B cell (primary cell): ENCODE data around the gene FBLN2. TPM values are rescaled to one million over a fixed set of nuclear protein-coding genes. Genes with fewer than 3 reads are reported as not detected.

Source experiments
- ATAC-seq: fragments of 200-7000 bp; cut with Tn5 transposase; one replicate; pipeline ENCODE4 v1.10.0; 2021; ENCODE audit warnings: low read depth, mild to moderate bottlenecking, moderate number of reproducible peaks, moderate library complexity
- CTCF ChIA-PET: fragments of 350-600 bp; sonication (Branson Sonifier 250); formaldehyde crosslinking; loops from one replicate; lab custom pipeline; 2021; ENCODE audit warnings: antibody characterized with exemption, inconsistent platforms; lab: Charles Lee
- POLR2A ChIA-PET: fragments of 350-600 bp; sonication (Branson Sonifier 250); formaldehyde crosslinking; loops from one replicate; lab custom pipeline; 2021; ENCODE audit warnings: antibody characterized with exemption; lab: Charles Lee
- DNase-seq: peaks from one replicate; pipeline ENCODE4 v3.0.0; 2013
- H2AFZ ChIP-seq: 2 replicates; pipeline ENCODE4 v1.6.1; 2012; ENCODE audit warnings: mild to moderate bottlenecking, low read depth, low read length; ENCODE audit not compliant: insufficient read depth, poor library complexity, severe bottlenecking
- H3K27ac ChIP-seq, 2 donors: 1 replicate in 1 of 2; 2 replicates in 1 of 2; pipeline ENCODE4 v1.5.1; 2012 to 2013; ENCODE audit warnings: low read length in 2 of 2, mild to moderate bottlenecking in 2 of 2, moderate library complexity in 1 of 2
- H3K27me3 ChIP-seq, 4 experiments: fragments of 200-600 bp in 1 of 4; sonication (generic) in 1 of 4; replicated peaks in 1 of 4; 1 replicate in 2 of 4; 2 replicates in 2 of 4; pipeline versions ENCODE4 v1.6.1 to v1.7.0; 2013 to 2016; ENCODE audit warnings: low read length in 3 of 4, mild to moderate bottlenecking in 2 of 4, mixed read lengths in 1 of 4, moderate library complexity in 1 of 4; ENCODE audit not compliant: insufficient read depth in 4 of 4, control insufficient read depth in 3 of 4; ENCODE audit errors: control extremely low read depth in 1 of 4
- H3K36me3 ChIP-seq, 2 experiments: replicated peaks in 1 of 2; 1 replicate in 1 of 2; 2 replicates in 1 of 2; pipeline versions ENCODE4 v1.6.1 to v1.7.1; 2013; ENCODE audit warnings: low read length in 1 of 2; ENCODE audit not compliant: insufficient read depth in 2 of 2, control insufficient read depth in 1 of 2; ENCODE audit errors: control extremely low read depth in 1 of 2, extremely low read depth in 1 of 2
- H3K4me1 ChIP-seq, 2 donors: fragments of 200-600 bp in 1 of 2; sonication (generic) in 1 of 2; 1 replicate in 1 of 2; 2 replicates in 1 of 2; pipeline versions ENCODE4 v1.5.1 to v1.6.1; 2013 to 2017; ENCODE audit warnings: low read length in 2 of 2; ENCODE audit not compliant: control insufficient read depth in 2 of 2, insufficient read depth in 2 of 2
- H3K4me2 ChIP-seq: replicated peaks from 2 replicates; pipeline ENCODE3; 2012; ENCODE audit warnings: mild to moderate bottlenecking, low read depth, low read length; ENCODE audit not compliant: poor library complexity, severe bottlenecking
- H3K4me3 ChIP-seq, 5 experiments: fragments of 200-600 bp in 1 of 5; sonication (generic) in 1 of 5; 1 replicate in 3 of 5; 2 replicates in 2 of 5; pipeline versions ENCODE4 v1.5.1 to v1.7.0; 2011 to 2016; ENCODE audit warnings: low read length in 4 of 5, mild to moderate bottlenecking in 4 of 5, low read depth in 2 of 5, control low read depth in 1 of 5, moderate library complexity in 1 of 5; ENCODE audit not compliant: insufficient read depth in 1 of 5; ENCODE audit errors: control extremely low read depth in 1 of 5, extremely low read depth in 1 of 5
- H3K79me2 ChIP-seq: fragments of 200-600 bp; sonication (generic); one replicate; pipeline ENCODE4 v1.6.0; 2016; ENCODE audit warnings: low read length; ENCODE audit not compliant: control insufficient read depth, insufficient read depth
- H3K9ac ChIP-seq: fragments of 200-600 bp; sonication (generic); 2 replicates; pipeline ENCODE4 v1.6.1; 2017; ENCODE audit warnings: mild to moderate bottlenecking, low read length, moderate library complexity
- H3K9me3 ChIP-seq, 3 donors: one replicate each; pipeline versions ENCODE4 v1.6.1 to v1.7.1; 2013; ENCODE audit warnings: low read length in 2 of 3; ENCODE audit not compliant: control insufficient read depth in 2 of 3, insufficient read depth in 1 of 3; ENCODE audit errors: control extremely low read depth in 1 of 3
- H4K20me1 ChIP-seq: 2 replicates; pipeline ENCODE4 v1.6.0; 2012; ENCODE audit warnings: mild to moderate bottlenecking, low read length; ENCODE audit not compliant: insufficient read depth, control insufficient read depth, poor library complexity, severe bottlenecking
- H3K27ac Mint-ChIP-seq: one replicate; pipeline ENCODE4 v1.8.0; 2021; ENCODE audit warnings: mixed read lengths
- H3K27me3 Mint-ChIP-seq: one replicate; pipeline ENCODE4 v1.8.0; 2021; ENCODE audit warnings: mixed read lengths
- H3K4me1 Mint-ChIP-seq: one replicate; pipeline ENCODE4 v1.8.0; 2021; ENCODE audit warnings: mixed read lengths
- H3K4me3 Mint-ChIP-seq: one replicate; pipeline ENCODE4 v1.8.0; 2021; ENCODE audit warnings: mixed read lengths
- H3K9me3 Mint-ChIP-seq: one replicate; pipeline ENCODE4 v1.8.0; 2022; ENCODE audit warnings: mixed read lengths; ENCODE audit not compliant: insufficient read depth
- EZH2 ChIP-seq: IDR thresholded peaks from 2 replicates; pipeline ENCODE4 v1.6.1; 2012; ENCODE audit warnings: borderline replicate concordance, low read depth, mild to moderate bottlenecking, moderate library complexity, low read length; ENCODE audit not compliant: insufficient read depth, poor library complexity, severe bottlenecking
- WGBS: methylation state at CpG from one replicate; pipeline ENCODE4 v1.1.5; 2013; ENCODE audit warnings: missing lambda C conversion rate; ENCODE audit not compliant: insufficient coverage; 5-methylcytosine and 5-hydroxymethylcytosine counted together
- intact Hi-C: fragments of 100-400 bp; cut with micrococcal nuclease; formaldehyde crosslinking; loops from one replicate; pipeline ENCODE4 v1.10.0; 2022
- polyA plus RNA-seq: library from polyadenylated mRNA; depleted of rRNA; stranded (reverse); fragments of >200 nt; gene quantifications from 2 replicates; pipeline ENCODE4 v1.2.3, GENCODE V29; 2012
- total RNA-seq, 2 donors: library from RNA; stranded (reverse); fragments of 120-200 nt in 1 of 2; gene quantifications; 1 replicate in 1 of 2; 2 replicates in 1 of 2; pipeline versions ENCODE4 v1.2.3 to v1.2.4, GENCODE V29; 2013 to 2022
- TF ChIP-seq, protein P1 (sequence below): fragments of 200-600 bp; IDR thresholded peaks from one replicate; pipeline ENCODE4 v1.8.0; 2022; ENCODE audit warnings: antibody characterized with exemption, mild to moderate bottlenecking

FBLN2 gene
- total and polyA plus RNA-seq, 2 donors (not counting 1 experiment from before 2014, with no cell fraction given): 3.6 to 8.2 TPM

GRCh38 chr3:13666781-13667709 lies 118.1 kb downstream of the FBLN2 start:
- H3K9me3 Mint-ChIP-seq: no peaks in the 10 kb centered on the region
- no peaks in the 10 kb centered on the region for H3K79me2 ChIP-seq
- intact Hi-C loops: no loop called here
- no peak for DNase-seq
- no peaks in the 10 kb centered on the region for H3K4me1 ChIP-seq
- CTCF ChIA-PET: interaction anchor here (1.8 kb wide), 1 partner anchor 10 kb away, joined by 6 read pairs; no protein-coding TSS in a partner anchor
- POLR2A ChIA-PET: no interaction called here
- no peak overlapping the region for H3K4me3 Mint-ChIP-seq
- TF ChIP-seq, protein P1, sequence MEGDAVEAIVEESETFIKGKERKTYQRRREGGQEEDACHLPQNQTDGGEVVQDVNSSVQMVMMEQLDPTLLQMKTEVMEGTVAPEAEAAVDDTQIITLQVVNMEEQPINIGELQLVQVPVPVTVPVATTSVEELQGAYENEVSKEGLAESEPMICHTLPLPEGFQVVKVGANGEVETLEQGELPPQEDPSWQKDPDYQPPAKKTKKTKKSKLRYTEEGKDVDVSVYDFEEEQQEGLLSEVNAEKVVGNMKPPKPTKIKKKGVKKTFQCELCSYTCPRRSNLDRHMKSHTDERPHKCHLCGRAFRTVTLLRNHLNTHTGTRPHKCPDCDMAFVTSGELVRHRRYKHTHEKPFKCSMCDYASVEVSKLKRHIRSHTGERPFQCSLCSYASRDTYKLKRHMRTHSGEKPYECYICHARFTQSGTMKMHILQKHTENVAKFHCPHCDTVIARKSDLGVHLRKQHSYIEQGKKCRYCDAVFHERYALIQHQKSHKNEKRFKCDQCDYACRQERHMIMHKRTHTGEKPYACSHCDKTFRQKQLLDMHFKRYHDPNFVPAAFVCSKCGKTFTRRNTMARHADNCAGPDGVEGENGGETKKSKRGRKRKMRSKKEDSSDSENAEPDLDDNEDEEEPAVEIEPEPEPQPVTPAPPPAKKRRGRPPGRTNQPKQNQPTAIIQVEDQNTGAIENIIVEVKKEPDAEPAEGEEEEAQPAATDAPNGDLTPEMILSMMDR: no peak
- no peak for TF ChIP-seq EZH2
- peaks cover 0 to 12% (median 0%) of the 10 kb centered on the region in 3 donors for H3K9me3 ChIP-seq
- 84% methylated on average over 11 of the region's 18 CpGs for WGBS
- no peaks in the 10 kb centered on the region for H4K20me1 ChIP-seq
- H3K36me3 ChIP-seq: no peaks in the 10 kb centered on the region
- H2AFZ ChIP-seq: no peak overlapping the region
- ATAC-seq: no peak
- no peak overlapping the region for H3K4me3 ChIP-seq
- H3K27me3 ChIP-seq: peaks cover 0 to 6% (median 0%) of the 10 kb centered on the region in 4 experiments
- no peak overlapping the region for H3K4me2 ChIP-seq
- H3K27me3 Mint-ChIP-seq: peaks cover 11% of the 10 kb centered on the region
- no peak overlapping the region for H3K27ac ChIP-seq
- H3K27ac Mint-ChIP-seq: no peak overlapping the region
- H3K4me1 Mint-ChIP-seq: no peaks in the 10 kb centered on the region
- no peak overlapping the region for H3K9ac ChIP-seq

DNA sequence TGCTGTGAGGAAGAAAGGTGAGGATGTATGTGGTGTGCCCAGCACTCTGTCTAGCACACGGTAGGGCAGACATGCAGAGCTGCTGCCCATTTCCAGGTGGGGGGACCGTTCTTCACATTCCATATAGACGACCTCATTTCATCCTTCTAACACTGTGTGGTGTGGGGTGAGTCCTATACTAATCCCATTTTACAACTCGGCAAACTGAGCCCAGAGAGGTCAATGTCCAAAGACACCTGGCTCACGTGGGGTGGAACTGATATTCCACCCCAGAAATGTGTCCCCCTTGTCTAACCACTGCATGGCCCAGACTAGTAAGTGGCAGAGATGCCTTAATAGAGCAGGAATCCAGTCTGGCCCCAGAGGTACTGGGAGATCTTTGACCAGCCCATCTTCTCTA lies 119.2 kb downstream of the FBLN2 start:
- no peak overlapping the region for H3K4me3 Mint-ChIP-seq

More for the DNA sequence above, 119.2 kb downstream of the FBLN2 start:
- DNase-seq: no peak
- ChIA-PET CTCF (interaction anchor here (1.8 kb wide), 1 partner anchor 11 kb away, joined by 6 read pairs; no protein-coding TSS in a partner anchor), POLR2A (no interaction called here)
- Histone ChIP-seq H3K36me3 (no peaks in the 10 kb centered on the region), H3K27me3 (peaks cover 0 to 4% (median 0%) of the 10 kb centered on the region in 4 experiments), H4K20me1 (no peaks in the 10 kb centered on the region), H3K4me2 (no peak overlapping the region), H2AFZ (no peak overlapping the region), H3K9ac (no peak overlapping the region), H3K27ac (no peak overlapping the region), H3K4me1 (no peaks in the 10 kb centered on the region), H3K4me3 (no peak overlapping the region), H3K79me2 (no peaks in the 10 kb centered on the region), H3K9me3 (peaks cover 0 to 6% (median 0%) of the 10 kb centered on the region in 3 donors)
- Mint-ChIP-seq H3K4me1 (no peaks in the 10 kb centered on the region), H3K27ac (no peak overlapping the region), H3K27me3 (peaks cover 21% of the 10 kb centered on the region), H3K9me3 (no peaks in the 10 kb centered on the region)
- intact Hi-C loops: no loop called here
- no peak for TF ChIP-seq EZH2
- TF ChIP-seq, protein P1: no peak
- ATAC-seq: no peak
- 80% methylated on average over 1 of the region's 5 CpGs for WGBS
